ENCODE measurements around the gene PLD1.

Gene PLD1

DNA sequence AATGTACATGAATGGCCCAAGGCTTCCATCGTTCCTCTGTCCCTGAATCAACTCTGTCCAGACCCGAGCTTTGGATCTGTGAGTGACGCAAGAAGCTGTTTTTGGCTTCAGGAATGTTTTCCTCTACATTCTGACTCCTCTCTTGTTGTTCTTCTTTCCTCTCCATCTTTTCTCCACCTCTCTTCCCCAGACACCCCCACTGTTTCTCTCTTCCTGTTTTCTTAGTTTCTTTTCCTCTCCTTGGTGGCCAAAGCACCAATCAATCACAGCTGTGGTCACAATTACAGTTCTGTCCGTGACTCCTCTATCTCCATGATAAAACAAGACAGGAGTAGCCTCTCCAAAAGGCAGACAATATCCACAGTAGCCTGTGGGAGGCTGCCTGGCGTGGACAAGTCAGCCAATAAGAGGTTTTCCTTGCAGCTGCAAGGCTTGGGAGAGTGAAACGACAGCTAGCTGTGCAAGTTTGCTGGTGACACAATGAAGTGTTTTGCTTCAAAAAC is 28.0 kb upstream of the PLD1 start:
- no peak for DNase-seq (ENCODE audit: low spot score)

- no peak for DNase-seq (ENCODE audit: low spot score)
These were observed 27.4 kb upstream of the PLD1 start for GRCh38 chr3:171837698-171838097.

DNA sequence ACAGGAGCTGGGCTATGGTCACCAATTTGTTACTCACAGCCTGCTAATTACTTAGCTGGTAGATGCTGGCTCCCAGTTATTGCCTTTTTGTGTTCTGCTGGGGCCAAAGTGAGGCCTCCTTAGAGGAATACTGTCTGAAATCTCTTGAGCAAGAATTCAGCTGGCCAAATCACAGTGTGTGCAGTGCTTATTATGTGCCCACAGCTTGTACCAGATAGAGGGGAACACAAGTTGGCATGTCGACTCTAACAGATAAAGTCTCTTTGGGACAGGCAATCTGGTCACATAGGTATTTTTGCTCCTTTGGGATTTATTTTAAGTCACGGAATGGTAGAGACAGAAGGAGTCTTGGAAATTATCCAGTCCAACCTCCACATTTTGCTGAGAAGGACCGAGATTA is 26.6 kb upstream of the PLD1 start:
- DNase-seq (ENCODE audit: low spot score): no peak

- no peak for DNase-seq (ENCODE audit: low spot score)
These were observed 25.3 kb upstream of the PLD1 start for GRCh38 chr3:171835613-171836012.

DNA sequence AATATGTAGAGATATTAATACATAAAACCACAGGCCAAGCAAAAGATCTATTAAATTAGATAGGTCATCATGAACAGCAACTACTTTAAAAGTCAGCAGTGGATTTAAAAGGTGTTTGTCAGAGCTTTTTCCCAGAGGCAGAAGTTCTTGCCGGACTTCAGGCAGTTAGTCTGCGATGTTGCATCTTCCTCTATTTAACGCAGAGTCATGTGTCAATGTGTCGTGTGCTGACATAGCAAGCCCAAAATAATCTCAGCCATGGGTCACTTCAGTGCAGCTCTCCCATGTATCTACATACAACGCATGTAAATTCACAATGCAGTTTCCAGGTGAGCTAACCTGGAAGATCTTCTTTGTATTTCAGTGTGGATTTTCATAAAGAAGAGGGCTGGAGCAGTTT is 24.8 kb upstream of the PLD1 start:
- DNase-seq (ENCODE audit: low spot score): no peak

DNA sequence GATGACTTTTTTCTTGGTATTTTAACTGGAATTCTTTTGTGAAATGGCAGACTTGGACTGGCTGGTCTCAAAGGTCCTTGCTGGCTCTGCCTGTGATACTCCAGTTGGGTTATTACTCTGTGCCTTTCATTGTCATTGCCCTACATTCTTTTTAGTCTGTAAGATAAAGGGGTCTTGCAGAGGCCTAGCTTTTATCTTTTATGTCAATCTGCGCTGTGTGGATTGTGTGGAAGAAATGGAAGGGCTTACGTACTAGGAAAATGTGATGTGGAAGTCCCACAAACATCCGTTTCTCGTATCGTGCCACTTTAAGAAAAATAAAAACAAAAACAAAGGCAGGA is 24.1 kb upstream of the PLD1 start:
- no peak for DNase-seq (ENCODE audit: low spot score)

GRCh38 chr3:171833789-171834460 is 23.6 kb upstream of the PLD1 start:
- no peak for DNase-seq (ENCODE audit: low spot score)

DNA sequence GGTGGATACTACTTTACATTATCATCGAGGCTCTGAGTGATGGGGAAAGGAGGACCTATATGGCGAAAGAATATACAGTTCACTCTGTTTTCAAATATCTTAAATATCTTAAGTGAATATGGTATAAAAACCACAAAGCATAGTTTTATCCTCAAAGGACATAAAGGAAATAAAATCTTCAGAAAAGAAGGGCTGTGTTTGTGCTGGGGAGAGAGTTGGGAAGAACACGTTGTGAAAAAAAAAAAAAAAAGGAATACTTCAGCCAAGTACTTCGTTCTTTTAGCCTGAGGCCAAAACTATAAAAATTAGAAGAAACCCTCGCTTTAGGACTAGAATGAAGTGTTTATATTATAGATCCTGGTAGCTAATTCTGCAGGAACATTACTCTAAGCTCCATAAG is 22.7 kb upstream of the PLD1 start:
- DNase-seq (ENCODE audit: low spot score): no peak

DNA sequence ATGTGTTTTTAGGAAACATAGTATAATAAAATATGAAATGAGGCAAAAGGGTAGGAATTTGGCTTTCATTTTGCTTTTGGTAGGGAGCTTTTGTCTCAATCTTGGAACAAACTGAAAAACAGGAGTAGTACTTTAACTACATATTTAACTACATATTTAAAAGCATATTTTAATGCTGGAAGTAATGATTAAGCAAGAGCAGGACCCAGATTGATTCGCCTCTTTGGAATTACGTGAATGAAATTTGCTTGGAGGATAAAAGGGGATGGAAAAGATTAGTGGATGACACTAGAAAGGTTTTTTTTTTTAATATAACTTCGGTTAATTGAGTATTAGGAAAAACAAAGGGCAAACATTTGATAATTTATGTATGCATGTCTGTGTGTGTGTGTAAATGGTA is 21.7 kb upstream of the PLD1 start:
- no peak for DNase-seq (ENCODE audit: low spot score)

DNA sequence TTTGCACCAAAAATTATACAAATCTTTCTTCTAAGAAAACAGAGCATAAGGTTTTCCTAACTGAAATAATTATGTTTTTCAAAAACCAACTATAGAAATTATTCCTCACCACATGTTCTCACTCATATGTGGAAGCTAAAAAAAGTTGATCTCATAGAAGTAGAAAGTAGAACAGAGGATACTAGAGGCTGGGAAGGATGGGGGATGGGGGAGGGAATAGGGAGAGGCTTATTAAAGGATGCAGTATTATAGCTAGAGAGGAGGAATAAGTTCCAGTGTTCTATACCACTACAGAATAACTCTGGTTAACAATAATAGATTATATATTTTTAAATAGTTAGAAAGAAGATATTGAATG is 20.2 kb upstream of the PLD1 start:
- no peak for DNase-seq (ENCODE audit: low spot score)

DNA sequence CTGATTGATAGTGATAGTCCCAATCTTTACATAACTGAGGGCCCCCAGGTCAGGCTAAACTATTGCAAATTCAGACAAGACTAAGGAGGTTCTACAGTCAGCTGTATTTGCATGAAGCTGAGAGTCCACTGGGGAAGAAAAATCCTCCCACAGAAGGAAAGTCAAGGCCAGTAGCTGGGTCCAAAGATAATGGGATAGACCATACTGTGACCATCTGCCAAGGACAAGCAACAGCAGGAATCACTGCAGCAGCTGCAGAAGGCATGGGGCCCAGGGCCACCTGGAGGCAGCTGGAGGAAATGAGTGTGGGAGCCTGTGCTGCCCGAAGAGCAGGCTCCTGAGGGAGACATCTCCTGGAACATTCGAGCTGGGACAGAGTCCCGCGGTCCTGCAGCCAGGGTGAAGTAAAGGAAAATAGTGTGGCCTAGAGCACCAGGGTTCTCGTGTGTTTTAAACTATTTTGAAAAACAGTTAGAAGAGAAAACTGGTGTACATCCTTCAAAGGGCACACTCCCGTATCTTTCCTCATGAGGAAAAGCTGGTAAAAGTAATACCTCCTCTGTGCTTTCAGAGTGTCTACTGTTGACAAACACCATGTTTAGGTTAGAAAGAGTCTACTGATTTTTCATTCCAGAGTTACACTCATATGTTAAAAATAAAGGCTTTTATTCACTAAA is 19.7 kb upstream of the PLD1 start:
- DNase-seq (ENCODE audit: low spot score): no peak

DNA sequence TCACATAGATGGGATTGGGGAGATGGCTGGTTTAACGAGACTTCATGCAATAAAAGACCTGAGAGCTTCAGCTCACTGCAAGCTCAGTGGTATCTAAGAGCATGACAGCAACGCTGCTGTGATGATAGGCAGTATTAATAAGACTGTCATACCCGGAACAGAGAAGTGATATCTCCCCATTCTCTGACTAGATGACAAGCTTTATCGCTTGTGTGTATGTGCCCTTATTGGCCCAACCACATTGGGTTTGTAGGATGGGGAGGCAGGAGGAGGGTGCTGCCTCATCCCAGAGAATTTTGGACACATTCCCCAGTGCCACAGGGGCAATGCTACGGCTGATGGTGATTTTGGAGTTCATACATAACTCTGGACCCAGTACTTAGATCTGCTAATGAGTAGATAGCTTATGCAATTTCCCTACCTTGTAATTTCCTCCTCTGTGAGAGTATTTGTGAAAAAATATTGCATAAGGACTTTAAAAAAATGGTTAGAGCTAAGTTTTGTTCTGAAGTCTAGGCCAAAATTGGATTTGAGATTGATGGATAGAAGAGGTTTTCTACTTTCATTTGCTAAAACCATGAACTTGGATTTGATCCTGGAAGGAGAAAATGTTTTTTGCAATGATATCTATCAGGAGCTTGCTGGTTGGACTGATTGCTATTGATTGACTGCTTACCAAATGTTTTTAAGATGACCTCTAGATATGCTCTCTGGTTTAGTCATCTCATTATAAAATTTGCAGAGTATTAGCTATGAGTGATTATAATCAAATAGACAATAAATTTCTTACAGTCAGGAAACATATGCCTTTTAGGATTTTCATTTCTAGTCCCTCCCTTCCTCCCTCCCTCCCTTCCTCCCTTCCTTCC is 18.9 kb upstream of the PLD1 start:
- DNase-seq (ENCODE audit: low spot score): no peak

DNA sequence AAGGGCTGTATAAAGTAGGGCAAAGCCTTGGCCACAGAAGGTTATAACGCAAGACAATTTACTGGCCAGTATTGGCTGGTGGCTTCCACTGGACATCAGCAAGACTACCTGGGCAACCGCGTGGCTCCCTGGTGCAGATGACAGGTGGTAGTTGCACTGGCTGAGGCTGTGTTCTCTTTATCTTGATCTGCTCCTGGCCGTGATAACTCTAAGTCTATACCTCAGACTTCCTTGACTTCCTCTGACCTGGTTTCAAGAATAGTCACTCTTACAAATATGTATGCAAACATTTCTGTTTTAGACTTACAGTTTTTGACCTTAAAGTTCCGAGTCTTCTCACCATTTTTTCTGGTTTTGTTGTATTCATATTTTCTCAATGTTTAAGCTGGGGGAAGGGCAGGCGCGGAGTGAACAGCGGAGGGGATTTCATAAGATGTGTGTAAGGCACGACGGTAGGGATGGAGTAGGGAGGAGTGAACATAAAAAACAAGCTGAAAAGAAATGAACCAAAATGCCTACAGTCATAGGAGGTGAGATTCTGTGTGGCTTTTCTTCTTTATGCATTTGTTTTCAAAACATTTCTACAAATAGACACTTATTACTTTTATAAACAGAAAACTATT is 17.7 kb upstream of the PLD1 start:
- no peak for DNase-seq (ENCODE audit: low spot score)

GRCh38 chr3:171827385-171827784 is 17.1 kb upstream of the PLD1 start:
- no peak for DNase-seq (ENCODE audit: low spot score)

GRCh38 chr3:171825222-171825828 is 15.0 kb upstream of the PLD1 start:
- DNase-seq (ENCODE audit: low spot score): no peak

DNA sequence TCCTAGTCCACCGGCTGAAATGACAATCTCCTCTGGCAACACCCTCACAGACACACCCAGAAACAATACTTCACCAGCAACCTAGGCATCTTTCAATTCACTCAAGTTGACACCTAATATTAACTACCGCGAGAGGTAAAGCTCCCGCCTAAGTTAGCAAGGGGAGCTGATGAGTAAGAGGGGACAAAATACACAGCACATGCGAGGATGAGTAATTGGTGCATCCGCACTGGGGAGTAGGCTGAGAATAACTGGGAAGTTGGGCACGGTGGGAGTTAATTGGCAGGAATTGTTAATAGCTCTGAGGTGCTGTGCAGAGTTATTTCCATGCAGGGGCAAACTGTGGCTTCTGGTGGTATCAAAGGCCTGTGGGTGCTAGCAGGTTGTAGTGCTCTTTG is 14.5 kb upstream of the PLD1 start:
- DNase-seq (ENCODE audit: low spot score): no peak

DNA sequence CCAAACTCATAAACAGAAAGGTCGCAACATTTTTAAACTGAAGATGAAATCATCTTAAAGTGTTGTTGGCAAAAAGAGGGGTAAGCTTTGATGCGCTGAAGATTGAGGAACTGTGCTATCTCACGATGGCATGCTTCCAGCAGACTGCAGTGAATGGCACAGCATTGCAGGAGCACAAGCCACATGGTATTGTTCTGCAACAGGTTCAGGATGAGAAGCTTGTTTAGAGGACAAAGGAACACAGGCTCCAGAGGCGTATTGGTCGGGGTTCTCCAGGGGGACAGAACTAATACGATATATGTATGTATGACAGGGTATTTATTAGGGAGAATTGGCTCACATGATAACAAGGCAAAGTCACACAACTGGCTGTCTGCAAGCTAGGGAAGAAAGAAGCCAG is 13.8 kb upstream of the PLD1 start:
- no peak for DNase-seq (ENCODE audit: low spot score)

DNA sequence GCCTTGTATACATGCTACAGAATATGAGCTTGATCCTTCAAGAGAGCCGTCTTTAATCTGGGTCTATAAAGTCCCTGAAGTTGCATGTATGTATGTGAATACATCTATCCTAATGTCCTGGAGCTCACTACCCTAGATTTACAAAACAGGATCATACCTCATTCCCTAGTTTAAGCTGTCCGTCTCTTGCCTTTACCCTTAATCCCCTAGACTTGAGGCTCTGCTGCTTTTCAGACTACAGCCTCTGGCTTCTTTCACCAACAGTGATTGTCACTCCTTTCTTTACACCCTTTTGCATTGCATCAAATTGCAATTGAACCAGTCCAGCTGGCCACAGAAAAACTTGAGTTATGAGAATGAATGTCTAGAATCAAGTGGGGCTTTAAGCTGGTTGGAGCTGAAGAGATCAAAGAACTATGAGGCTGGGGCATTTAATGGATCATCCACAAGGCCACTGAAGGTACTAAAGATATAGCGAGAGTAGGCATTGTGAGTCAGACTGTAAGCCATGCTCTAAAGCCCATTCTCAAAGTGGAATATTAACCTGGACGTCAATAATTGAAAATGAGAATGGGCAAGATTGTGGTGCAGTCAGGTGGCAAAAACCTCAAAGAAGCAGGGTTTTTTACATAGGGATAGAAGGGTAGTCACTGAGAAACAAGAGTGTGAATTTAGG is 12.3 kb upstream of the PLD1 start:
- no peak for DNase-seq (ENCODE audit: low spot score)

DNA sequence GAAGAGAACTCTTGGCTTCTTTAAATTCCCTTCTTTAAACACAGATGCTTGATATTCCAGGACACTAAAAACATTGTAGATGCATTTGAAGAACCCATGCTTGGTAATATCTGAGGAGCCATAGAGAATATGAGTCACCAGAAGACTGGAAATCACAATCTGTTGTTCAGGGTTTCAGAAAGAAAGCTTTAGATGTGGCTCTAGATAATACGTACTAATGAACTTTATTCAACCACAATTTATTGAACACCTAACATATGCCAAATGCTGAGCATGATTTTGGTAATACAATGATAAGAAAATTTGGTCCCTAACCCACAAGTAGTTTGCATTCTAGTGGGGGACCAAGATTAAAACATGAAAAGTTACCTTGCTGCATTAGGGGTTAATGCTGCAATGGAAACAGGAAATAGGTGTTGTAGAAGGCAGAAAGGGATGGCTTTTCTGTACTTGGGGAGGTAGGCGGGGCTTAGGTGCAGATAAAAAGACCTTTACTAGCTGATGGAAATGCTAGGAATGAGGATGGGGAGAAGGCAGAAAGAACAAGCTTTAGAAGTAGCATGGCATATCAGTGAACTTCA is 11.6 kb upstream of the PLD1 start:
- DNase-seq (ENCODE audit: low spot score): no peak

DNA sequence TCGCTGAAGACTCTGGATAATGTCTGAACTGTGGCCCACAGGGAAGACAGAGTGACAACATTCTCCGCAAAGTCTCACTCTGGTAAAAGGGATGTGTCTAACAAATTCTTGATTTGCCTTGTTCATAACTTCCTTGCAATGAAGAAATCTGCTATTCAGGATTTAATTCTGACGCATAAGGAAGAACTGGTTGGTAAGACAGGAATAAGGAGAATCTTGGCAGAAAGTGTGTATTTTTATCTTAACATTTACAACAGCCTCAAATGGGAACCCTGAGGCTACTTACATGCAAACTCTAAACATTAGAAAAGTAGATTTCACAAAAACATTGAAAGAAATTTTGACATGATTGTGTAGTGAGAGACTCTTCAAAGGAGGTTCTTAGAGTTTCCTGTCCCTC is 10.8 kb upstream of the PLD1 start:
- DNase-seq (ENCODE audit: low spot score): no peak

- no peak for DNase-seq (ENCODE audit: low spot score)
These were observed 7.0 kb upstream of the PLD1 start for GRCh38 chr3:171817074-171817800.

Measured in CD4-positive, alpha-beta T cell treated with Interleukin-15 for 4 hours (primary cell).